Heart right ventricle (tissue), 16 donors: ENCODE measurements around the gene ZBBX. TPM values are rescaled to one million over a fixed set of nuclear protein-coding genes. Genes with fewer than 3 reads are reported as not detected.
A peak's percentile ranks its signal among the peaks of the same experiment; 100 is the strongest.

Experiments
- ATAC-seq, 8 donors: fragments of 200-7000 bp; cut with Tn5 transposase; one replicate each; pipeline ENCODE4 v1.9.1; 2020; ENCODE audit warnings: mild to moderate bottlenecking in 8 of 8, moderate library complexity in 8 of 8, moderate number of reproducible peaks in 1 of 8
- DNase-seq, 2 donors: peaks; one replicate each; pipeline ENCODE4 v3.0.0-alpha.2; 2020
- H3K27ac ChIP-seq, 10 donors: fragments of 200-600 bp; sonication (generic) in 2 of 10; one replicate each; pipeline versions ENCODE4 v1.5.0 to v1.8.0; 2020 to 2022; ENCODE audit warnings: mild to moderate bottlenecking in 3 of 10
- H3K27me3 ChIP-seq, 7 donors: fragments of 200-600 bp; one replicate each; pipeline ENCODE4 v1.8.0; 2021 to 2022; ENCODE audit warnings: mild to moderate bottlenecking in 2 of 7
- H3K36me3 ChIP-seq, 9 donors: fragments of 200-600 bp; sonication (generic) in 1 of 9; one replicate each; pipeline versions ENCODE4 v1.5.0 to v1.8.0; 2020 to 2022; ENCODE audit warnings: mild to moderate bottlenecking in 2 of 9
- H3K4me1 ChIP-seq, 9 donors: fragments of 200-600 bp; sonication (generic) in 1 of 9; one replicate each; pipeline versions ENCODE4 v1.5.0 to v1.8.0; 2020 to 2022; ENCODE audit warnings: mild to moderate bottlenecking in 4 of 9
- H3K4me3 ChIP-seq, 10 donors: fragments of 200-600 bp; sonication (generic) in 2 of 10; one replicate each; pipeline versions ENCODE4 v1.5.0 to v1.8.0; 2020 to 2022; ENCODE audit warnings: mild to moderate bottlenecking in 7 of 10, moderate library complexity in 2 of 10
- H3K9me3 ChIP-seq, 11 donors: fragments of 200-600 bp in 10 of 11; sonication (generic) in 2 of 11; one replicate each; pipeline versions ENCODE4 v1.5.0 to v1.8.0; 2013 to 2022; ENCODE audit warnings: mild to moderate bottlenecking in 2 of 11, control low read depth in 1 of 11, moderate library complexity in 1 of 11
- CTCF ChIP-seq, 9 donors: fragments of 200-600 bp; sonication (generic) in 2 of 9; IDR thresholded peaks; one replicate each; pipeline versions ENCODE4 v1.5.0 to v1.8.0; 2021 to 2022; ENCODE audit warnings: antibody characterized with exemption in 9 of 9, mild to moderate bottlenecking in 5 of 9, moderate library complexity in 1 of 9
- WGBS, 2 donors: extraction: QIAGEN DNeasy Blood & Tissue Kit; methylation state at CpG; one replicate each; pipeline ENCODE4 v1.1.7; 2013; ENCODE audit warnings: inconsistent platforms in 1 of 2; 5-methylcytosine and 5-hydroxymethylcytosine counted together
- intact Hi-C, 10 donors: fragments of 100-400 bp; cut with DNase I; formaldehyde crosslinking; loops; one replicate each; pipeline versions ENCODE4 v1.11.1 to v1.14.2; 2022
- polyA plus RNA-seq, 2 donors: library from polyadenylated mRNA; stranded (reverse); fragments of 200-250 nt; gene quantifications; one replicate each; pipeline ENCODE4 v1.2.3, GENCODE V29; 2013
- total RNA-seq, 10 donors: library from RNA; stranded (reverse); fragmentation: NEBNext Ultra II Directional in 3 of 10; extraction: Animal tissue kit (Norgen Biotek cat#: 25700) in 3 of 10; gene quantifications; one replicate each; pipeline versions ENCODE4 v1.2.1 to v1.2.4, GENCODE V29; 2021 to 2023
- donor health status: Arrhythmogenic right ventricular cardiomyopathy.
- donor health status: ischemic (EF 13 %, LVEDD 7.1; RV severe dilation, severe dysfunction).
- donor health status: healthy with polysubstance abuse.
- donor health status: DM: no; HTN: yes; CAD: no.
- donor health status: DM: no; HTN: no; CAD: no.
- donor health status: ischemic (EF 25% LVEDD 6.9; RV normal size, moderate dysfunction).
- donor health status: ischemic (EF 25% LVEDD 5.7; RV mildly dilated, moderate dysfunction).
- donor health status: healthy.
- donor health status: DM: yes; HTN: yes; CAD: no.
- donor health status: Ischemic cardiomyopathy.
- donor health status: ischemic (EF 35%, LVEDD 5.7; RV mildly dilated, moderate dysfunction).
- donor health status: nonischemic (EF 11% LVEDD 7.7; RV severe dilation, severe dysfunction).
- donor health status: DM: yes; HTN: yes; CAD: no.
- donor health status: PGD.
- donor health status: ischemic (EF 29% LVEDD 5.4; RV normal size, mild dysfunction).
- donor health status: nonischemic (EF 23%, LVEDD 6.1; RV moderate dilation, normal function).

Gene ZBBX
- total and polyA plus RNA-seq, 12 donors, result 0.30 to 1.1 TPM; not detected in 10

DNA sequence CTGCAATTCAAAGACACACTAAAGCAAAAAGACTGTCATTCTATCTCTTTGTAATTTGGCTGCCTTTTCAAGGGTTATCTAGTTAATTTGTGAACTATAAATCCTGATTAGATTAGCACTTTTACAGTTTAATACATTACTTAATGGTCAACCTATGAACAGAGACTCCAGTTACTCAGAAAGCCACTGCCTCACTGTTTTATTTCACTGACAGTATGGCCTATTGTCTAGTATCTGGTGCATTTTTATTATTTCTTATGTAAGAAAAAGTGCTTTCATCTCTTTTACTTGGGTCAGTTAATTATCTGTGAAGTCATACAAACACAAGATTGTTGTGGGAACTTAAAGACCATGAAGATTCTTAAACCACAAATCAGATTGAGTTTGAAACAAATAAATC is 133.8 kb downstream of the ZBBX start:
- ATAC-seq, result no peak
- Histone ChIP-seq H3K36me3 (no peaks in the 10 kb centered on the region), H3K4me3 (no peak overlapping the region), H3K27ac (no peak overlapping the region), H3K27me3 (no peaks in the 10 kb centered on the region), H3K9me3 (no peaks in the 10 kb centered on the region), H3K4me1 (no peaks in the 10 kb centered on the region)
- intact Hi-C loops, result no loop called here
- no peak for TF ChIP-seq CTCF (IDR thresholded peaks at IDR 0.05)
- DNase-seq, result no peak

- 88 to 95% methylated on average over 1 of the region's 1 CpG for WGBS, 2 donors
- Histone ChIP-seq H3K9me3 (no peaks in the 10 kb centered on the region), H3K4me1 (no peaks in the 10 kb centered on the region), H3K4me3 (no peak overlapping the region), H3K36me3 (no peaks in the 10 kb centered on the region), H3K27ac (no peak overlapping the region), H3K27me3 (no peaks in the 10 kb centered on the region)
- no peak for ATAC-seq
- intact Hi-C loops, result no loop called here
- no peak for DNase-seq
- TF ChIP-seq CTCF (IDR thresholded peaks at IDR 0.05), result no peak
Measured at GRCh38 chr3:167241048-167241845, 138.8 kb downstream of the ZBBX start.

GRCh38 chr3:167228135-167228534 is 152.0 kb downstream of the ZBBX start:
- WGBS, 2 donors, result 21 to 66% methylated on average over 3 of the region's 3 CpGs
- Histone ChIP-seq H3K4me1 (peaks cover 0 to 7% (median 0%) of the 10 kb centered on the region in 9 donors), H3K27ac (no peak overlapping the region), H3K27me3 (no peaks in the 10 kb centered on the region), H3K9me3 (no peaks in the 10 kb centered on the region), H3K4me3 (no peak overlapping the region), H3K36me3 (no peaks in the 10 kb centered on the region)
- intact Hi-C loops, result loop anchor here in 1 of 10 donors (10.0 kb wide), 1 partner anchor 67 kb away; no protein-coding TSS in a partner anchor
- DNase-seq, result no peak
- no peak for TF ChIP-seq CTCF (IDR thresholded peaks at IDR 0.05)
- no peak for ATAC-seq

GRCh38 chr3:167225821-167226220 is 154.3 kb downstream of the ZBBX start:
- Histone ChIP-seq H3K36me3 (no peaks in the 10 kb centered on the region), H3K9me3 (peaks cover 0 to 4% (median 0%) of the 10 kb centered on the region in 11 donors), H3K4me3 (no peak overlapping the region), H3K27ac (no peak overlapping the region), H3K27me3 (no peaks in the 10 kb centered on the region), H3K4me1 (peaks cover 0 to 7% (median 0%) of the 10 kb centered on the region in 9 donors)
- 52 to 63% methylated on average over 1 of the region's 1 CpG for WGBS, 2 donors
- intact Hi-C loops, result loop anchor here in 1 of 10 donors (10.0 kb wide), 1 partner anchor 69 kb away; no protein-coding TSS in a partner anchor
- TF ChIP-seq CTCF (IDR thresholded peaks at IDR 0.05), result no peak
- ATAC-seq, result peak in 5 of 8 donors; percentile 34 to 79 (median 68)
- no peak for DNase-seq
